ENCODE measurements around the gene ZNF593OS. TPM values are rescaled to one million over a fixed set of nuclear protein-coding genes. Genes with fewer than 3 reads are reported as not detected.

The ZNF593OS gene
- total RNA-seq, 1 experiment from 2014 or later = not detected

- DNase-seq (ENCODE audit: low read depth) = no peak
Measured at GRCh38 chr1:26159743-26160039, 11.9 kb downstream of the ZNF593OS start.

- no peak for DNase-seq (ENCODE audit: low read depth)
Measured at GRCh38 chr1:26158908-26159742, 12.5 kb downstream of the ZNF593OS start, which contains the start of gene FAM110D. TSS of gene FAM110D (plus strand) at chr1:26159079. CDS start at chr1:26161292, 2,213 bp downstream.

- no peak for DNase-seq (ENCODE audit: low read depth)
Measured at GRCh38 chr1:26158271-26158907, 13.2 kb downstream of the ZNF593OS start.

- DNase-seq (ENCODE audit: low read depth) = no peak
Measured at GRCh38 chr1:26156285-26157038, 15.2 kb downstream of the ZNF593OS start.

GRCh38 chr1:26155370-26156284 lies 16.0 kb downstream of the ZNF593OS start:
- DNase-seq (ENCODE audit: low read depth) = no peak

- no peak for DNase-seq (ENCODE audit: low read depth)
Measured at GRCh38 chr1:26154750-26155149, 16.9 kb downstream of the ZNF593OS start.

- DNase-seq (ENCODE audit: low read depth) = no peak
Measured at GRCh38 chr1:26153966-26154532, 17.6 kb downstream of the ZNF593OS start.

- no peak for DNase-seq (ENCODE audit: low read depth)
Measured at GRCh38 chr1:26148887-26149286, 22.7 kb downstream of the ZNF593OS start.

- DNase-seq (ENCODE audit: low read depth) = no peak
Measured at GRCh38 chr1:26145960-26146294, 25.7 kb downstream of the ZNF593OS start.

- peak; percentile 61 for DNase-seq (ENCODE audit: low read depth)
Measured at GRCh38 chr1:26145041-26145959, 26.3 kb downstream of the ZNF593OS start.

- no peak for DNase-seq (ENCODE audit: low read depth)
Measured at GRCh38 chr1:26142159-26142558, 29.5 kb downstream of the ZNF593OS start.

GRCh38 chr1:26138974-26139558 lies 32.6 kb downstream of the ZNF593OS start:
- no peak for DNase-seq (ENCODE audit: low read depth)

GRCh38 chr1:26134466-26134865 lies 37.2 kb downstream of the ZNF593OS start:
- DNase-seq (ENCODE audit: low read depth) = no peak

GRCh38 chr1:26132834-26133167 lies 38.8 kb downstream of the ZNF593OS start:
- no peak for DNase-seq (ENCODE audit: low read depth)

- DNase-seq (ENCODE audit: low read depth) = peak; percentile 24
Measured at GRCh38 chr1:26132128-26132833, 39.4 kb downstream of the ZNF593OS start.

- no peak for DNase-seq (ENCODE audit: low read depth)
Measured at GRCh38 chr1:26130695-26131094, 40.9 kb downstream of the ZNF593OS start.

GRCh38 chr1:26129778-26130177 lies 41.9 kb downstream of the ZNF593OS start:
- DNase-seq (ENCODE audit: low read depth) = no peak

GRCh38 chr1:26127235-26128163 lies 44.1 kb downstream of the ZNF593OS start:
- DNase-seq (ENCODE audit: low read depth) = no peak

Measured in LHCN-M2 (cell line).